Stimulated activated CD4-positive, alpha-beta T cell treated with anti-CD3 and anti-CD28 coated beads, Interleukin-4, amount 100 ng/mL, for 48 hours (primary cell): ENCODE results near the gene CAB39.
A peak's percentile ranks its signal among the peaks of the same experiment; 100 is the strongest.

Experiments used
- DNase-seq, 2 donors: peaks; one replicate each; pipeline ENCODE4 v3.0.0-alpha.2; 2020; ENCODE audit warnings: low read depth in 2 of 2

CAB39 gene

GRCh38 chr2:230863031-230863430 is 150.4 kb downstream of the CAB39 start:
- DNase-seq, result no peak

DNA sequence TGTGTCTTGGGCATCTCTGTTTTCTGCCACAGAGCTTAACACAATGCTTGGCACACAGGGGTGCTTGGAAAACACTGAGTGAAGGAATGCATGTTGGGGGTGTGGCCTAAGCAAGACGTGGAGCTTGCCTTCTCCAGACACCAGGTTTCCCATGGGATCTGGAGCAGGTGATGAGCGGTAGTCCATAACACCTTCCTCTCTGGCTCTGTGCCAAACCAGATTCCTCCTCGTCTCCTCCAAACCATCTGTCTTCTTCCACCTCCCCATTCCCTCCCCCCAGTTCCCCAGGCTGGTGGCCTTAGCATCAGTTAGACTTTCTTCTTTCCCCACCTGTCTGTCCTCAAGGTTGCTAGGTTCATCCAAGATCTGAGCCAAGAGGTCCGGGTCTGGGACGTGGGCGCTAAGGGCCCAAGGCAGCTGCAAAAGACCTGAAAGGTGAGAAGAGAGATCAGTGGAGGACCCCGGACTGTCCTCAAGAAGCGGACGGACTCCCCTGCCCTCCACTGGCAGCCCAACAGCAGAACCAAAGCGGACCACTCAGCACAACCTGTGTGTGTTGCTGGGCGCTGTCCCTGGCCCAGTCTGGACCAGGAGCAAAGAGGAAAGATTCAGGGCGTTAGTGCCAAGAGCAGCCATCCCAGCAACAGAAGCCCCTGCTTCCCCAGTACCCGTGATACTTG is 150.9 kb downstream of the CAB39 start:
- DNase-seq, result no peak

DNA sequence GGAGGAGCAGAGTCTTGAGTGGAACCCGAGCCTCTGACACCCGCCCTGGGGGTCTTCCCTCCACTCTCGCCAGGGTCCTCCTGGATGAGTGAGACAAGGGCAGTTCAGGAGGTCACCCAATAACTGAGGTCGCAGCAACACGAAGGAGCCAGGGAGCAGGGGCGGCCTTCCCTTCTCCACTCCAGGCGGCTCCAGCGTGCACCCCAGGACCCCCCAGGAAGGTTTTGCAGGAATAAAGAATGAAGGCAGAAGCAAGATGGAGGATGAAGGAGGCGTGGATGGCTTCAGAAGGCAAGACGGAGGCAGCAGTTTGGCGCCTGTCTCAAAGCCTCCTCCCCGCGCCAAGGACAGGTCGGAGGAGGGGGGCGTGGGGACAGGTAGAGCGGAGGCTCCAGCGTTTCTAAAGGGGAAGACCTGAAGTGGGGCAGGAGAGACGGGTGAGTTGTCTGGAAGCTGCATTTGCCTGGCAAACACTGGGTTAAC is 151.5 kb downstream of the CAB39 start:
- no peak for DNase-seq

- peak; percentile 63 to 71 for DNase-seq
Measured at GRCh38 chr2:230864605-230865306, 152.1 kb downstream of the CAB39 start, which contains the start of gene ITM2C. TSS of gene ITM2C (plus strand) at chr2:230864942. CDS start at chr2:230865026, 84 bp downstream.

- DNase-seq, result no peak
Measured at GRCh38 chr2:230865307-230865765, 152.7 kb downstream of the CAB39 start.

DNA sequence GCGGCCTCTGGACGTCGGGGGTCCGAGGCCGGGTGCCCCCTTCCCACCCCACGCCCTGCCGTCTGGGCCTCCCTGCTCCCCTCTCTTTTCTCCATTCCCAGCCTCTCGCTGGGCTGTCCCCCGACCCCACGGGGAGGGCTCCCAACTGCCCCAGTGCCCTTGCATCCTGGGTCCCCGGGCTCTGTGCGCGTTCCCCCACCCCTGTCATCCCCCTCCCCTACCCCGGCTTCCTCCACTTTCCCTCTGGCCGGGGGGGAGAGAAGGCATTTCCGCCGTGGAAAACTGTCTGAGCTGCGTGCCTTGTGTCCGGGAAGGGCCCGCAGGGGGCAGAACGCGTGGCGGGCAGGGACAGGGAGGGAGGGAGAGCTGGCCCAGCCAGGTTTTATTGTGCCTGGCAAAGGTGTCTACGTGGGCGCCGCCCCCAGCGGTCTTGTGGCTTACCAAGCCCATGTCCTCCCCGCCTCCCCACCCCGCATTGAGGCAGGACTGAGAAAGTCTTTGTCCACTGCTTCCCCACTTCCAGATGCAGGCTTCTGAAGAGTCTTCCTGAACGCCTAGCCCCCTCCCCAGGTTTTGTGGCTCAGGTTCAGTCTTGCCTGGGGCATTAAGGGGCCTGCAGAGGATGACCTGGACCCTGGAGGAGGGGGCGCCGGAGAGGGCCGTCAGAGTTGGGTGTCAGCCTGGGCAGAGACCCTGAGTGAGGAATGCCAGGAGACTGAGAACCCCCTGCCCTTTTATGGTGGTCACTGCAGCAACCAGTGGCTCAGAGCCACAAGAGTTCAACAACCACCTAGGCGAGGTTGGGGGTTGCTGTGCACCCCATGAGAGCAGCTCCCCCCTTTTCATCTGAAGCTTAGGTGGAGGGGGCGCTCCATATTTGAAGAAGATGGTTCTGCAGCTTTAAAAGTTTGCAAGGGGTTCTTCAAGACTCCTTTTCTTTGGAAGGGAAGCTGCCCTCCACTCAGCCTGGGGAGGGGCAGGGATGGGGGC is 153.4 kb downstream of the CAB39 start:
- no peak for DNase-seq

DNA sequence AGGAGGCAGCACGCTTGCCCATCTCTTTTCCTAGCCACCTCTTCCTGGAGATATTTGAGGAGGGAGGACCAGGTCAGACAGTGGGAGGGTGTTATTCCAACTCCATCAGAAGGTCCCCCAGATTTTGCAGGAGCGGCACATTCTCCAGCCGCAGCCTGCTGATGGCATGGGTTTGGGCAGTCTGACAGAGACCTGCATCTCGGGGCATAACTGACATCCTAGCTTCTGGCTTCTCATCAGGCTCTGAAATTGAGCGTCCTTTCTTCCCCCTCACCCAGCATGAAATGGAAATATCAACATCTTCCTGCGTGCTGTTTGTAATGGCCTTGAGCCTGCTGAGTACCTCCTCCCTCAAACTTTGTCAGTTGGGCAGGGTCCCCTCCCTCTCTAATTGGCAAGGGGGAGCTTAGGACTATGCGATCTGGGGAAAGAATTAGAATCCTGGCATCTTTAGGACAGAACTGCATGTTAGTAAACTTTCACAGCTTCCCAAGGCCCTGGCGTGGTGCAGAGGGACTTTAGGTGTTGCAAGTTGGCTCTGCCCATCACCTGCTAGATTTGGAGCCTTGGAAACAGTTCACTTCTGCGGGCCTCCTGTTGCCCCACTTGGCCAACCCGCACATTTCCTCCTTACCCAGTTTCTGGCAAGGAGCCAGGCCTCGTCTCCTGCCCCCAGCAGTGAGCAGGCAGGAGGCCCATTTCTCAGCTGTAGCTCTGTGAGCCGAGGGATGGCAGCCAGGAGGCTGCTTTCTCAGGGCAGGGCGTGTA is 154.3 kb downstream of the CAB39 start:
- peak in 1 of 2 donors; percentile 29 for DNase-seq

- DNase-seq, result no peak
Measured at GRCh38 chr2:230868161-230868946, 155.7 kb downstream of the CAB39 start.

DNA sequence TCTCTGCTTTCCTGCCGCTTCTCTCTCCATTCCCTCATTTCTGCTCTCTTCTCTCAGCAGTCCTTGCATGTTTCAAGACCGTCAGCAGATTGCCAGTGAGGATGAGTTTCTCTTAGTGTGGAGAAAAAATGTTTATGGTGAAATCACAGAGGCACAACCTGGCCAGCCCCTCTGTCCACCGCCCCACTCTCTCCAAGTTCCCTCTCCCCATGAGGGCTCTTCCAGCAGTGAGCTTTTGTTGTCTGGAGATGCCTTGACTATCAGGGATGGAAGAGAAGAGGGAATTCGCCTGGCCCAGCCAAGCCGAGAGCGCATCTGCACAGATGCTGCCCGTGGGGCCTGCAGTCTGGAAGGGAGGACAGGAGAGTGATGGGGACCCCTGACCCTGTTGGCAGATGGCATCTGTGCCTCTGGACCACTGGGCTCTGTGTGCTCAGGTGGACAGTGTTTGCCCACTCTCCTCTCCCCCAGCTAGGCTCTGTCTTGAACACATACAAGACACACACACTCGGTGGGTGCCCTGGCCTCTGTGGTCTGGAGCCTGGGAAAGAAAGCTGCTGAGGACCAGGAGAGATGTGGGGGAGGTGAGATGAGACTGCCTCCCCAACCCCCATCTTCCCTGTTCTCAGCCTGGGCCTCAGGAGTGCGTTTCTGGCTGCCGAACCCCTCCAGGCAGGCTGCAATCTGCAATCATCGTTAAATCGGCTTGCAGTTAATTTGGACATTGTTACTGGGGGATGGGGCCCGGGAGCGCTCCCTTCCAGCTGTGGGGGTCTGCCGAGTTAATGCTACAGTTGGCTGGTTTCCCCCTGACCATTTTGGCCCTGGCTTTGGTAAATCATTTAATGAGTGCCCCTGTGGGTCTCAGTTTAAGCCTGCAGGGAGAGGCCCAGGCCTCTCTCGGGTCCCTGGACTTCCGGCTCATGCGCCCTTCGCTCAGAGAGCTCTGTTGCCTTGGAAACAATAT is 156.6 kb downstream of the CAB39 start:
- DNase-seq, result no peak

DNA sequence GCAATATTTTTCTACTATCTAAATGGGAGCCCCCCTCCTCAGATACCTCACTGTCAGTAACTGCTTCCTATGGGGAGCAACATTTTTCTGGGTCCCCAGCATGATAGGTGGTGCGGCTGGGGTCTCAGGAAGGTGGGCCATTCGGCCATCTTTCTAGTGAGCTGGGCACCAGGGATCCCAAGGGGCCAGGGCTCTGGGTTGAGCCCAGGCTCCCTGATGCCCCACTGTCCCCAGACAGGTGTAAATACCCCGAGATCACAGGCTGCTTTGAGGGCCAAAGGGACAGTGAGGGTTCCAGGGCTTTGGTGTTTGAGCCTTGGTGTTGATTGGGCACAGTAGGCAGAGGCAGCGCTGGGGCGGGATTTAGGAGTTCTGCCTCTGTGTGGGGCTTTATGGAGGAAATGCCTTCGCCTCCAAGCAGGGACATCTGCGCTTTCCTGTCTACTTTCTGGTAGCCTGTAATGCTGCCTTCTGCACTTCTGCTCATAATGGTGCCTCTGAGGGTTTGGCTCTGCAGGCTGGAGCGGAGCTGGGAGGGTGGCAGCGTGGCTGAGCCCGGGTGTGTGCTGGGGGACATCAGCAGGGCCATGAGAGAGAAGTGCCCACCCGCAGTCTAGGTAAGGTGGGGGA is 157.4 kb downstream of the CAB39 start:
- no peak for DNase-seq
